Nephron (organoid): Measurements from ENCODE around the gene PDZRN4.

Experiments
- H3K27ac Mint-ChIP-seq, 3 experiments: 2 replicates each; pipeline ENCODE4 v1.8.0; 2020; ENCODE audit warnings: mixed read lengths in 3 of 3, mild to moderate bottlenecking in 2 of 3, moderate library complexity in 1 of 3
- H3K27me3 Mint-ChIP-seq: 2 replicates; pipeline ENCODE4 v1.8.0; 2021; ENCODE audit warnings: low read depth, mild to moderate bottlenecking, moderate library complexity, mixed read lengths
- H3K36me3 Mint-ChIP-seq: 2 replicates; pipeline ENCODE4 v1.8.0; 2020; ENCODE audit warnings: low read depth, mixed read lengths
- H3K4me1 Mint-ChIP-seq: 2 replicates; pipeline ENCODE4 v1.8.0; 2020; ENCODE audit warnings: mixed read lengths
- H3K4me3 Mint-ChIP-seq, 3 experiments: 2 replicates each; pipeline ENCODE4 v1.8.0; 2020; ENCODE audit warnings: mild to moderate bottlenecking in 3 of 3, mixed read lengths in 3 of 3, moderate library complexity in 2 of 3
- H3K9me3 Mint-ChIP-seq: 2 replicates; pipeline ENCODE4 v1.8.0; 2020; ENCODE audit warnings: mixed read lengths
- TF ChIP-seq, protein P1 (sequence below), 3 experiments: fragments of 200-600 bp; sonication (generic); IDR thresholded peaks; one replicate each; pipeline ENCODE4 v1.5.0; 2021; ENCODE audit warnings: antibody characterized with exemption in 3 of 3; ENCODE audit not compliant: unreplicated experiment in 3 of 3

PDZRN4 gene

DNA sequence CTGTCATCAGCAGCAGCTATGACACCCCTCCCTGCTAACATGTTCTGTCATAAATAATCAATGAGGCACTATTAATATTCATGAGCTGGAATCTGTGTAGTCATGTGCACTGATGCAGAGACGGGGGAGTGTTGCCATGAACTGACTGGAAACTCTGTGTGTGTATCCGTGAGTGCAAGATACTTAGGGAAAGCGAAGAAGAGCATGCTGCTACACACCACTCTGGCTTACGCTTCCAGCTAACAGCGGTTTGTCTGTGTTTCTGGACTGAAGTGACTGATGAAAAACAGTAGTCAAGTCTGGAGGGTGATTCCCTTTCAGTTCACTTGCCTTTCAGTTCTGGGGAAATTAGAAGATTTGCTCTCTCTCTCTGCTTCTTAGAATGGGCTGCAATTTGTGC is 249.4 kb downstream of the PDZRN4 start:
- Mint-ChIP-seq H3K9me3 (no peaks in the 10 kb centered on the region), H3K36me3 (no peaks in the 10 kb centered on the region), H3K27me3 (no peaks in the 10 kb centered on the region), H3K27ac (peak overlapping the region; percentile 8 to 48 (median 9)), H3K4me1 (peaks cover 19% of the 10 kb centered on the region), H3K4me3 (peak overlapping the region; percentile 36 to 47 (median 46))
- TF ChIP-seq, protein P1, sequence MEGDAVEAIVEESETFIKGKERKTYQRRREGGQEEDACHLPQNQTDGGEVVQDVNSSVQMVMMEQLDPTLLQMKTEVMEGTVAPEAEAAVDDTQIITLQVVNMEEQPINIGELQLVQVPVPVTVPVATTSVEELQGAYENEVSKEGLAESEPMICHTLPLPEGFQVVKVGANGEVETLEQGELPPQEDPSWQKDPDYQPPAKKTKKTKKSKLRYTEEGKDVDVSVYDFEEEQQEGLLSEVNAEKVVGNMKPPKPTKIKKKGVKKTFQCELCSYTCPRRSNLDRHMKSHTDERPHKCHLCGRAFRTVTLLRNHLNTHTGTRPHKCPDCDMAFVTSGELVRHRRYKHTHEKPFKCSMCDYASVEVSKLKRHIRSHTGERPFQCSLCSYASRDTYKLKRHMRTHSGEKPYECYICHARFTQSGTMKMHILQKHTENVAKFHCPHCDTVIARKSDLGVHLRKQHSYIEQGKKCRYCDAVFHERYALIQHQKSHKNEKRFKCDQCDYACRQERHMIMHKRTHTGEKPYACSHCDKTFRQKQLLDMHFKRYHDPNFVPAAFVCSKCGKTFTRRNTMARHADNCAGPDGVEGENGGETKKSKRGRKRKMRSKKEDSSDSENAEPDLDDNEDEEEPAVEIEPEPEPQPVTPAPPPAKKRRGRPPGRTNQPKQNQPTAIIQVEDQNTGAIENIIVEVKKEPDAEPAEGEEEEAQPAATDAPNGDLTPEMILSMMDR (IDR thresholded peaks at IDR 0.05; ENCODE audit: unreplicated experiment in 3 of 3) = no peak

DNA sequence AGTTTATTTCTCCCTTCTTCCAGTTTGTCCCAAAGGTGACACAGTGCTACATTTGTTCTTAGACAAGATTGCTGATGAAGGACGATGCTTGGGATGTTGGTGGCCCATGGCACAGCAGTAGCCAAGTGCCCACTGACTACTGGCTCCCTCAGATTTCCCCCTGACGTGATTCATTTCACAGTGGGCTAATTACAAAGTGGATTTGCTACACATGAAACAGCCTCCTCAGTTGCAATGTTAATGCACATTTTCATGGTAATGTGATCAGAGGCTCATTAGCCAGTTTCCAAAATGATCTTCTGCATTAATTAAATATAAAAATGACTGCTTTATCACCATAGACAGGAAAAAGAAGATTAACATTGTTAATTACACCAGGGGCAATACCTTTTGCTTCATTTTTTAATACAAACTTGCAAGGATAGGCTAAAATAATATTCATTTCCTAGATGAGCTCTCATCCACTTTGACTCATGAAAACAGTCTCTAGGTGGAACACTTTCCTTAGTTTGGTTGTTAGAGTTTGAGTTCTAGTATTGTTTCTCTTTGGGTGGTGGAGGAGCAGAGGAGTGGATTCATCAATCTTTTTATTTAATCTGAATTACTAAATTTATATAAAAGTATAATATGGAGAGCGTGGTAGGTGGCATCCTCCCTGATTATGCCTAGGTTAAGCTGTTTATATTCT is 250.9 kb downstream of the PDZRN4 start:
- Mint-ChIP-seq H3K4me1 (peaks cover 19% of the 10 kb centered on the region), H3K4me3 (peak overlapping the region; percentile 7 to 35 (median 28)), H3K36me3 (no peaks in the 10 kb centered on the region), H3K27ac (peak overlapping the region; percentile 7 to 42 (median 11)), H3K27me3 (no peaks in the 10 kb centered on the region), H3K9me3 (no peaks in the 10 kb centered on the region)
- TF ChIP-seq, protein P1 (IDR thresholded peaks at IDR 0.05; ENCODE audit: unreplicated experiment in 3 of 3) = peak in 1 of 3 experiments; percentile 10

- no peaks in the 10 kb centered on the region for H3K36me3 Mint-ChIP-seq
- H3K9me3 Mint-ChIP-seq = no peaks in the 10 kb centered on the region
- H3K27me3 Mint-ChIP-seq = no peaks in the 10 kb centered on the region
- H3K27ac Mint-ChIP-seq = peak overlapping the region in 1 of 3 experiments; percentile 24
- peaks cover 19% of the 10 kb centered on the region for H3K4me1 Mint-ChIP-seq
- peak overlapping the region in 1 of 3 experiments; percentile 12 for H3K4me3 Mint-ChIP-seq
- TF ChIP-seq, protein P1 (IDR thresholded peaks at IDR 0.05; ENCODE audit: unreplicated experiment in 3 of 3) = no peak
These were observed 251.7 kb downstream of the PDZRN4 start for GRCh38 chr12:41439801-41440200.

GRCh38 chr12:41441180-41441579 is 253.1 kb downstream of the PDZRN4 start:
- no peak overlapping the region for H3K4me3 Mint-ChIP-seq
- TF ChIP-seq, protein P1 (IDR thresholded peaks at IDR 0.05; ENCODE audit: unreplicated experiment in 3 of 3) = no peak
- H3K9me3 Mint-ChIP-seq = no peaks in the 10 kb centered on the region
- no peaks in the 10 kb centered on the region for H3K27me3 Mint-ChIP-seq
- no peaks in the 10 kb centered on the region for H3K36me3 Mint-ChIP-seq
- peaks cover 19% of the 10 kb centered on the region for H3K4me1 Mint-ChIP-seq
- H3K27ac Mint-ChIP-seq = no peak overlapping the region

DNA sequence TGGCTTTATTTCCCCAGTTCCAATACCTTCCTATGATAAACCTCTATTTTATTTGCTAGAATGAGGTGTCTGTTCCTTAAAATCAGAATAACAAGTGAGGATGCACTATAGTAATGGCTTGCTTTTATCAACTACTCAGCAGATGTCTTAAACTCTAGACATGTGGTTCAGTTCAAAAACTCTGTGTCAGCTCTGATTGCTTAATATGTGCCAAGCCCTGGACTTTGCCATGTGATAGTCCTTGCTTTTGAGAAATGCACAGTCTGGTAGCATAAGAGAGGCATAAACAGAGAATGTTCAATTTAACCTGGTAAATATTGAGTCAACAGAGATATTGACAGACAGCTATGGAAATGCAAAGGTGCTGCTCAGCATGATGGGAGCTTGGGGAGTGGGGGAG is 254.8 kb downstream of the PDZRN4 start:
- Mint-ChIP-seq H3K4me1 (peaks cover 14% of the 10 kb centered on the region), H3K9me3 (no peaks in the 10 kb centered on the region), H3K27me3 (no peaks in the 10 kb centered on the region), H3K27ac (no peak overlapping the region), H3K4me3 (no peak overlapping the region), H3K36me3 (no peaks in the 10 kb centered on the region)
- TF ChIP-seq, protein P1 (IDR thresholded peaks at IDR 0.05; ENCODE audit: unreplicated experiment in 3 of 3) = no peak

- TF ChIP-seq, protein P1 (IDR thresholded peaks at IDR 0.05; ENCODE audit: unreplicated experiment in 3 of 3) = no peak
- H3K27me3 Mint-ChIP-seq = no peaks in the 10 kb centered on the region
- H3K27ac Mint-ChIP-seq = no peak overlapping the region
- H3K4me3 Mint-ChIP-seq = no peak overlapping the region
- H3K36me3 Mint-ChIP-seq = no peaks in the 10 kb centered on the region
- H3K4me1 Mint-ChIP-seq = peaks cover 14% of the 10 kb centered on the region
- no peaks in the 10 kb centered on the region for H3K9me3 Mint-ChIP-seq
These were observed 255.6 kb downstream of the PDZRN4 start for GRCh38 chr12:41443690-41444089.
